ENCODE measurements around the gene MMD2.
"Not testable (repeated sequence)": the region's sequence is repeated elsewhere in the genome, so short reads cannot be mapped to it uniquely, and the experiment has no call there.

- not testable (repeated sequence) for TF ChIP-seq CTCF, POLR2A (IDR thresholded peaks at IDR 0.05)
These were observed 67.5 kb downstream of the MMD2 start for GRCh38 chr7:4891522-4891921.
